Natural killer cell (primary cell): ENCODE measurements around the gene CAND2. TPM values are rescaled to one million over a fixed set of nuclear protein-coding genes. Genes with fewer than 3 reads are reported as not detected.

Experiments used
- ATAC-seq, 3 donors: fragments of 150-1000 bp in 2 of 3; fragments of 200-7000 bp in 1 of 3; cut with Tn5 transposase; 1 replicate in 1 of 3; 2 replicates in 2 of 3; pipeline ENCODE4 v1.10.0; 2021; ENCODE audit warnings: mild to moderate bottlenecking in 2 of 3, moderate library complexity in 2 of 3
- DNase-seq, 2 donors: peaks; one replicate each; pipeline versions ENCODE4 v3.0.0 to v3.0.0-alpha.2; 2013 to 2021; ENCODE audit warnings: mixed read lengths in 1 of 2
- H3K27ac ChIP-seq: one replicate; pipeline ENCODE4 v1.5.1; 2013; ENCODE audit warnings: mild to moderate bottlenecking, low read length
- H3K27me3 ChIP-seq: one replicate; pipeline ENCODE4 v1.6.1; 2013; ENCODE audit warnings: low read length; ENCODE audit not compliant: control insufficient read depth, insufficient read depth
- H3K36me3 ChIP-seq: one replicate; pipeline ENCODE4 v1.6.1; 2013; ENCODE audit warnings: low read length; ENCODE audit not compliant: control insufficient read depth, insufficient read depth
- H3K4me1 ChIP-seq: one replicate; pipeline ENCODE4 v1.6.1; 2013; ENCODE audit warnings: low read length; ENCODE audit not compliant: control insufficient read depth, insufficient read depth
- H3K4me3 ChIP-seq: one replicate; pipeline ENCODE4 v1.5.1; 2013; ENCODE audit warnings: low read length
- H3K9me3 ChIP-seq: one replicate; pipeline ENCODE4 v1.6.1; 2013; ENCODE audit warnings: low read length; ENCODE audit not compliant: control insufficient read depth, insufficient read depth
- H3K27ac Mint-ChIP-seq, 2 donors: one replicate each; pipeline ENCODE4 v1.8.0; 2022; ENCODE audit warnings: mild to moderate bottlenecking in 2 of 2, mixed read lengths in 2 of 2, moderate library complexity in 1 of 2
- H3K27me3 Mint-ChIP-seq, 2 donors: one replicate each; pipeline ENCODE4 v1.8.0; 2022; ENCODE audit warnings: low read depth in 2 of 2, mixed read lengths in 2 of 2
- H3K36me3 Mint-ChIP-seq: one replicate; pipeline ENCODE4 v1.8.0; 2022; ENCODE audit warnings: mixed read lengths
- H3K4me1 Mint-ChIP-seq, 2 donors: one replicate each; pipeline ENCODE4 v1.8.0; 2022; ENCODE audit warnings: mixed read lengths in 2 of 2
- H3K4me3 Mint-ChIP-seq: one replicate; pipeline ENCODE4 v1.8.0; 2022; ENCODE audit warnings: mild to moderate bottlenecking, moderate library complexity, mixed read lengths
- H3K9me3 Mint-ChIP-seq, 2 donors: one replicate each; pipeline ENCODE4 v1.8.0; 2022; ENCODE audit warnings: mixed read lengths in 2 of 2
- CTCF ChIP-seq: fragments of 200-600 bp; IDR thresholded peaks from one replicate; pipeline ENCODE4 v1.8.0; 2022; ENCODE audit warnings: antibody characterized with exemption
- WGBS: methylation state at CpG from one replicate; pipeline ENCODE4 v1.1.7; 2013; ENCODE audit warnings: missing lambda C conversion rate; ENCODE audit not compliant: insufficient coverage; 5-methylcytosine and 5-hydroxymethylcytosine counted together
- intact Hi-C: fragments of 100-400 bp; cut with micrococcal nuclease; formaldehyde crosslinking; loops from one replicate; pipeline ENCODE4 v1.14.2; 2022
- total RNA-seq, 4 donors: library from RNA; stranded (reverse); fragments of 120-200 nt in 1 of 4; gene quantifications; one replicate each; pipeline versions ENCODE4 v1.2.3 to v1.2.4, GENCODE V29; 2013 to 2022

CAND2 gene
- total RNA-seq, 3 donors from 2014 or later (not counting 1 experiment from before 2014, with no cell fraction given) = 0.52 to 1.3 (median 1.2) TPM

GRCh38 chr3:12756175-12756574 is 40.3 kb upstream of the CAND2 start:
- no peak overlapping the region for H3K27ac ChIP-seq
- ATAC-seq (no peak), DNase-seq (no peak)
- no peak overlapping the region for H3K4me3 Mint-ChIP-seq
- H3K27me3 ChIP-seq = no peaks in the 10 kb centered on the region
- H3K4me1 Mint-ChIP-seq = no peaks in the 10 kb centered on the region
- no peak overlapping the region for H3K4me3 ChIP-seq
- intact Hi-C loops = no loop called here
- no peaks in the 10 kb centered on the region for H3K9me3 Mint-ChIP-seq
- 100% methylated on average over 2 of the region's 4 CpGs for WGBS
- H3K27me3 Mint-ChIP-seq = peaks cover 6 to 14% of the 10 kb centered on the region in 2 donors
- no peaks in the 10 kb centered on the region for H3K9me3 ChIP-seq
- TF ChIP-seq CTCF = no peak
- H3K36me3 ChIP-seq = no peaks in the 10 kb centered on the region
- H3K27ac Mint-ChIP-seq = no peak overlapping the region
- no peaks in the 10 kb centered on the region for H3K4me1 ChIP-seq
- H3K36me3 Mint-ChIP-seq = no peaks in the 10 kb centered on the region

- H3K36me3 Mint-ChIP-seq = no peaks in the 10 kb centered on the region
- no peak for ATAC-seq
- H3K36me3 ChIP-seq = no peaks in the 10 kb centered on the region
- H3K27ac ChIP-seq = no peak overlapping the region
- H3K9me3 Mint-ChIP-seq = no peaks in the 10 kb centered on the region
- H3K27ac Mint-ChIP-seq = no peak overlapping the region
- no peaks in the 10 kb centered on the region for H3K4me1 Mint-ChIP-seq
- no peak for DNase-seq
- 91% methylated on average over 3 of the region's 3 CpGs for WGBS
- H3K9me3 ChIP-seq = no peaks in the 10 kb centered on the region
- peaks cover 6 to 14% of the 10 kb centered on the region in 2 donors for H3K27me3 Mint-ChIP-seq
- H3K4me3 Mint-ChIP-seq = no peak overlapping the region
- H3K4me1 ChIP-seq = no peaks in the 10 kb centered on the region
- intact Hi-C loops = no loop called here
- H3K27me3 ChIP-seq = no peaks in the 10 kb centered on the region
- TF ChIP-seq CTCF = no peak
- no peak overlapping the region for H3K4me3 ChIP-seq
Measured at GRCh38 chr3:12756635-12757034, 39.8 kb upstream of the CAND2 start.

- Histone ChIP-seq H3K27me3 (no peaks in the 10 kb centered on the region), H3K36me3 (no peaks in the 10 kb centered on the region), H3K27ac (no peak overlapping the region), H3K4me3 (no peak overlapping the region), H3K9me3 (no peaks in the 10 kb centered on the region), H3K4me1 (no peaks in the 10 kb centered on the region)
- Mint-ChIP-seq H3K9me3 (no peaks in the 10 kb centered on the region), H3K4me3 (no peak overlapping the region), H3K27ac (no peak overlapping the region), H3K27me3 (peaks cover 6 to 11% of the 10 kb centered on the region in 2 donors), H3K4me1 (no peaks in the 10 kb centered on the region), H3K36me3 (no peaks in the 10 kb centered on the region)
- ATAC-seq (no peak), DNase-seq (no peak)
- intact Hi-C loops = no loop called here
- WGBS = 33% methylated on average over 4 of the region's 5 CpGs
- TF ChIP-seq CTCF = no peak
Measured at GRCh38 chr3:12758025-12758781, 38.3 kb upstream of the CAND2 start.
